GM18873 (cell line): Measurements from ENCODE around the gene PLXNA4.

ENCODE experiments used
- ATAC-seq: cut with Tn5 transposase; IDR thresholded peaks from one replicate; pipeline ENCODE4 v1.9.1; 2021; ENCODE audit warnings: mild to moderate bottlenecking, moderate library complexity, moderate number of reproducible peaks; ENCODE audit not compliant: unreplicated experiment, low FRiP score

PLXNA4 gene

DNA sequence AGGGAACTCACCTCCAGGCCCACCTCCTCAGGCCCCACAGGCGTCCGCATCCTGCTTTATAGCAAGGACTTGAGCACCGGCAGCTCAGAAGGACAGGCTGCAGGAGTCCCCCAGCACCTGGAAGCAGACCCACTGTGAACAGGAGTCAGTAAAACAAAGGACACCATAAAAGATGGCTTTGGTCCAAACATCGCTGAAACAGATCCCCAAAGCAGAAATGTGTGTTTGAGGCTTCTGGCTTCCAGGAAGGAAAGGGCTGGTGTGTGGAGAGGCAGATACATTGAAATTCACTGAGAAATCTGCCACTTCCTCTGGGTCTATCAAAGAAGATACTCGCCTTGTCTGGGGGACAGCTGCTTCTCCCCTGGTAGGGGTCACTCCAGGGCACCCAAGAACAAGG lies 286.2 kb downstream of the PLXNA4 start:
- no peak for ATAC-seq

DNA sequence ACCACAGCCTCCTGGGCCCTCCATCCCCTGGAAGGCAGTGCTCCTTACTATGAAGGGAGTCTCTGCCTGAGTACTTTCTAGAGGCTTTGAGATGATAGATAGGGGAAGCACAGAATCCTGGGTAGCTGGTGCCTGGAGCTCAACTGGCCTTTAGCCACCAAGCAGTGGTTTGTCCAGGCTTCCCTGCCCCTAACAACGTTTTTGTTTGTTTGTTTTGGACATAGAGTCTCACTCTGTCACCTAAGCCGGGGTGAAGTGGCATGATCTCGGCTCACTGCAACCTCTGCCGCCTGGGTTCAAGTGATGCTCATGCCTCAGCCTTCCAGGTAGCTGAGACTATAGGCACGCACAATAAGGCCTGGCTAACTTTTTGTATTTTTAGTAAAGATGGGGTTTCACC lies 289.4 kb downstream of the PLXNA4 start:
- no peak for ATAC-seq

DNA sequence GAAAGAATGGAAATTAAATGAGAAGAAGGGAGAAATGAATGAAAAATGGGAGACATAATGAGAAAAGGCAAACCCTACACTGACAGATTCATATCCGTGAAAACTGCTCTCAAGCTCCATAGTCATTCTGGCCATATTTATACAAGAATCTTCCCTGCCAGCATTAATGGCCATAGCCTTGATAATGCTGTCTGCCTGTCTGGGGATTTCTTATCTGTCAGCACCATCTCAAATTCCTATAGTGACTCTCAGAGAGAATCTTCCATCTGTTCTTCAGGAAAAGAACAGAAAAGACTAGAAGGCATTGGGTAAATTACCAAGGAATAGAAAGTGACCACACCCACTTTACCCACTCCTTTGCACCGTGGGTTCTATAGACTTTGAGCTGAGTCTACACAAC lies 295.9 kb downstream of the PLXNA4 start:
- no peak for ATAC-seq

DNA sequence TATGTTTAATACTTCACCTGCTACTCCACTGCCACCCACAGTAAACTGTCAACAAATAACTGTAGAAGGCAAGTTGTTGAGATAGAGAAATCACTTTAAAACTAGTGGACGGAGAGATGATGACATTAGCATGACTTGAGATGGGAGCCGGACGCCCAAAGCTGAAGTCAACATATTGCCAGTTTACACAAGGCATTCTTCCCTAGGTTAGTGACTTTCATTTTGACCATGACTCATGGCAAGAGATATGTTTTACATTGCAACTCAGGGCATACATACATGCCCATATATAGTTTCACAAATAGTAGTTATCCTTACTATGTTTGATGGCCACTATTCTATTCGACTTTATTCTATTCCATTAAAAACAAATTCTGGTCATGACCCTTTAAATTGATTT lies 296.6 kb downstream of the PLXNA4 start:
- no peak for ATAC-seq

DNA sequence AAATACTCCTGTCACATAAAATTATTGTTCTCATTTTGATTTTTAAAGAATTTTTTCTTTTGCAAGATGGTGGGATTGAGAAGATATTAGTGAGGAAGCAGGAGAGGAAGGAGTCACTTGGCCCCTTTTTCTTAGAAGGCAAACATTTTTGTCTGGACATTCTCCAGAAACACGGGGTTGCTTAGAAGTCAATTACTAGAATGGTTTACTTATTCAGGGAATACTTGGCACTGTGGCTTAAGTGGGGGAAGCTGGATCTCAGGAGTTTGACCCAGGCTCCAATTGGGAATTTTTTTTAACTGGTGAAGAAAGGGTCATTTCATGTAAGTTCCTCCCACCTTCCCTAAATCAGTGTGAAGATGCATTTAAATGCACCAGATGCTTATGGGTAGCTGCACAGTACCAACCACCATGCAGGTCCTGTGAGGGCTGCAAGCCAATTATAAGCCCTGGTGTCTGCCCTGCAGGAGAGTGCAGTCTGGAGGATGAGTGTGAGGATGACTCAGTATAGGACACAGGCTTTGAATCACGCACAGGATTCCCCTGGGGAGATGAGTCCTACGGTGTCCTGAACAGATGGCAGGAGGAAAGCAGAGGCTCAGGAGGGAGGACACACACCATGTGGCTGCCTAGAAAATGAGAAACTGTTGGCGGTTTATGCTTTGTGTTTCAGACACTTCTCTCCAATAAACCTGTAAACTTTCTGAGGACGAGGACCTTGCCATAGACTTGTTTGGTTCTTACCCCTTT lies 299.1 kb downstream of the PLXNA4 start:
- no peak for ATAC-seq

DNA sequence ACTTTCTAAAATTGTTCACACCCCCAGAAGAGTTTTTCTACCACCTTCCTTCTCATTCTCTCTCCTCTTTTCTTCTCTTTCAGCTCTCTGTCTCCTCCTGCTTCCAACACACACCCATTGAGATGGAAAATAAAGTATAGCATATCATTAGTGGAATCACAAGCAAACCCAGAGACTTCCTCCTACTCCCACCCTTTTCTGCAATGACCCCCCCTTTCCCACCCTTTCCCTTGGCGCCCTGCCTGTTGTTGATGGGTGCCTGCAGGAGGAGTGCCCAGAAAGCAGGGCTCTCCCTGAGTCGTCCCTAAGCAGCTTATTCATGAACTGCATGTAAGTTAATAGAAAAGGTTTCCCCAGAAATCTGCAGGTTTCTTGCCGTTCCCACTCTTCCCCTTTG lies 300.0 kb downstream of the PLXNA4 start:
- ATAC-seq, result no peak

GRCh38 chr7:132275416-132276233 lies 300.6 kb downstream of the PLXNA4 start:
- ATAC-seq, result no peak

GRCh38 chr7:132272763-132273371 lies 303.4 kb downstream of the PLXNA4 start:
- ATAC-seq, result no peak

DNA sequence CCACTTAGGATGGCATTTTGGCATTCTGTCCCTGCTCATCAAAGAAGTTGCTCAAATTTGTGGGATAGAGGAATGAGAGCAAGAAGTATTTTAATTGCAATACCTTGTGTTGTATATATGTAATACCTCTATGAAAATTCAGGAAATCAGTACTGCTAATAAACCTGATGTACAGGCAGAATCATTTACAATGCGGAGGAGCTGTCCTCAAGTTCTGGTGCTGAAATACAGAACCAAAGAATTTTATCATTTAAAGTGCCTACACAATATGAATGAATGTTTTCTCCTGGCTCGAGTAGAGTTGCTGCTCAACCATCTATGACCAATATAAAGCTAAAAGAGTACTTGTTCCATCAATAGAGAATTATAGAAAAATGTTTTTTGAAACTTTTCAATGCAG lies 305.8 kb downstream of the PLXNA4 start:
- ATAC-seq, result no peak

- no peak for ATAC-seq
Measured at GRCh38 chr7:132269718-132270117, 306.6 kb downstream of the PLXNA4 start.

DNA sequence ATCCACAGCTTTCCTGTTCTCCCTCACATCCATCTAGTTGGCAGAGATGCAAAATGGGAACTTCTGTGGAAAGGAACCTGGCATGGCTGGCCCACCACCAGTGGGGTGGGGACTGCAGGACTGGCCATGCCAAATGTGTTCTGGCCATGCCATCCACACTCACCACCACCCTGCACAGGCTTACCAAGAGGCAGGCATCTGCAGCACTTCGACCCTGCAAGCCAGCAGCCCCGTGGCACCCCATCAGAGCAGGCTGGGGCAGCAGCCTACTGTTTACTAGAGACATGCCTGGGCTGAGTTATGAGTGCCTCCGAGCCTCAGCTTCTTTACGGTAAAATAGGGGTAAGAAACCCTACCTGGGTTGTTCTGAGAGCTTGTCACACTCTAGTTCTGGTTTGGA lies 313.1 kb downstream of the PLXNA4 start:
- ATAC-seq, result no peak

DNA sequence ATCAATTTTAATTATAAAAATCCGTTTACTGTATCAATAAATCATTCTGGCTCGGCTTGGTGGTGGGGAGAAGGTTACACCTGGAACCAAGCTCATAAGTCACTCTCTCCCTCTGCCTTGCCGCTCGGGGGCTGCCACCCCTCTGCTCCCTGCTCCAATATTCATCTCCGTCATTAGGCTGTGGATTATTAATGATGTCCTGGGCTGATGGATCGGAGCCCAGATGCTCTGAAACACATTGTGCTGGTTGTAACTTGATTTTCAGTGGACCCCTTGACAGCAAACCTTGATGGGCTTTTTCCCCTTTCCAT lies 314.2 kb downstream of the PLXNA4 start:
- no peak for ATAC-seq

DNA sequence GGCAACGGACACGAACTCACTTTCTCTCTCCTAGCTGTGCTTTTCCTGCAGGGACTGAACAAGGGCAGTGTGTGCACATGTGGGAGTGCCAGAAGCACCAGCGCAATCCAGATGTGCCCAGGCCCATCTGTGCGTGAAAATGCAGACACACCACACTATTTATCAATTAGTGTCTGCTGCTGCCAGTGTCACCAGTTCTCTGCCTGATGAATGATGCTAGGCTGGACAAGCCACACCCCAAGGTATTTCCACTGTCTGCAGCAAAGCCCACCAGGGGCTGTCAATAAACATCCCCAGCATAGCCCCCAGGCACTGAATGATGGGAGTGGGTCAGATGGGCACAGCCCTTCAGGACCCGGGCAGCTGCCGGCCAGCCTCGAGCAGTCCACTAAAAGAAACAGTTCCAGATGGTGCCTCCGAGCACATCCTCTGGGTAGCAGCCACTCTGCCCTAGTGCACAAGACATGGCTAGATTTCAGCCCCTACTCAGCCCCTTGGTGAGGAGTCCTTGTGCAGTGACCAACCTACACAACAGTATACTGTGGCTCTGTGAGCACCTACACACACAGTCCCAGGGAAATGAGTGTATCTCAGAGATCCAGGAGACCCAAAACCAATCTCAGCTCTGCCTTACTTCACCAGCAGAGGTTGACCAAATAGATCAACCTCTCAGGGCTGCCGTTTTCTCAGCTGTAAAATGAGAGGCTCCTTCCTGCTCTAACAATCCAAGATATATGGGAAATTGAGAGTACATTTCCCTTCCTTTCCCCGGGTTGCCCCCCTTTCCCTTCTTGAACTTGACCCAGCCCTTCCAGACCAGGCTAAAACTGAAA lies 314.7 kb downstream of the PLXNA4 start:
- no peak for ATAC-seq

DNA sequence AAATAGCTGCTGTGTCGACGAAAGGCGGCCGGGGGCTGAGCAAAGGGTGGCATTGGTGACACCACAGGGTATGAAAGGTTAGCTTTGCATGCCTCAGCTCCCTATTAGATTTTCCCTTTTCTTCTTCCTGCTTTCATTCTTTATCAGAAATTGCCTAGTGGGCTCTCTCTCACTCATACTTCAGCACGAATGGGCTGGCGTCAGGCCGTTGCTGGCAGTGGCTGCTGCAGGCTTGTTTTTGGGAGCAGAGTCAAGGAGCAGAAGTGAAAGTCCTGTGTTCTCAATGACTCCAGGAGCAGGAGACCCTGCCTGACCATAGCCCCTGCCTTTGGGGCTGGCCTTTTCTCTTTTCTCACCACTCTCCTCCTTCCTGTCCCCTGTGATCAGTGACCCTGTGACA lies 318.0 kb downstream of the PLXNA4 start:
- no peak for ATAC-seq

DNA sequence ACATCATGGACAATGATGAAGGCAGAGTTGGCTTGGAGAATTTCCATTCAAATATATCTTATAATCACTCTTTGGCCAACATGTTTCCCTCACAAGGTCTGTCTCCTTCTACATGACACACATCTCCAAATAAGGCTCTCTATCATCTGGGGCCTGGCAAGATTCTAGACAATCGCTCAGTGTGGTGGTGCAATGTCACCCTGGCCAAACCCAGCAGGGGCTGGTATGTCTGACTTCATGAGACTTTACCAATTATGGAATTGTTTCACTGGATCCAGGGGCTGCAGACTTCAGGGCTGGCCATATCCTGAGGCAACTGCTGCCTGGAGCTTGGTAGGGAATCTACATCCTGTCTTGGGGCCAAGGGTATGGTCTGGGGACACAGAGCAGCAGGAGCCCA lies 319.0 kb downstream of the PLXNA4 start:
- ATAC-seq, result no peak

GRCh38 chr7:132256721-132257212 lies 319.5 kb downstream of the PLXNA4 start:
- no peak for ATAC-seq

DNA sequence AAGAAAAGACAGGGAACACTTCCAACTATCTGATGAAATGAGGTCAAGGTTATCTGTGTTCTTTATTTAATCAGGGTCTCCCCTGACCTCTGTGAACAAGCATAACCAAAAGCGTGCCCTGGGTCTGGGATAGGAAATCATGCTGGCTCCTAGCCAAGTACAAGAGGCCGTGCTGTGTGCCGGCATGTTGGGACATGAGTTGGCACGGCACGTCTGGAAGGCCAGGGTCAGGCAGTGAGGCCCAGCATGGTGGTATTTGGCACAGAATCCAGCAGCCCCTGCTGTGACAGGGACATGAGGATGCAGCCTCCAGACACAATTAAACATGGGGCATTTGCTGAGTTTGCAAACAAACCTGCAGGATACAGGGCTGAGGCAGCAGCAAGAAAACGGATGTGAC lies 320.4 kb downstream of the PLXNA4 start:
- ATAC-seq, result no peak

GRCh38 chr7:132255115-132255797 lies 321.0 kb downstream of the PLXNA4 start:
- no peak for ATAC-seq

GRCh38 chr7:132254455-132254854 lies 321.8 kb downstream of the PLXNA4 start:
- ATAC-seq, result no peak

GRCh38 chr7:132252793-132253100 lies 323.5 kb downstream of the PLXNA4 start:
- no peak for ATAC-seq
